ENCODE data around the gene OR4D9.

- TF ChIP-seq FOS (IDR thresholded peaks at IDR 0.05; ENCODE audit: borderline replicate concordance, insufficient read depth, low read length) (peak; percentile 42), CTCF (IDR thresholded peaks at IDR 0.05; ENCODE audit: extremely low read depth in 1 of 2, insufficient read depth in 1 of 2, low read depth in 1 of 2, low read length in 2 of 2) (peak in 1 of 2 donors; percentile 11), POLR2A (IDR thresholded peaks at IDR 0.05; ENCODE audit: low read depth, low read length) (no peak), MYC (IDR thresholded peaks at IDR 0.05; ENCODE audit: low read depth, low read length) (no peak), POLR2AphosphoS5 (IDR thresholded peaks at IDR 0.05; ENCODE audit: insufficient read depth, low read depth, low read length) (no peak), MAX (IDR thresholded peaks at IDR 0.05; ENCODE audit: insufficient read depth, insufficient read length) (no peak), EZH2 (IDR thresholded peaks at IDR 0.05; ENCODE audit: borderline replicate concordance, low read depth, low read length, severe bottlenecking) (no peak), JUN (IDR thresholded peaks at IDR 0.05; ENCODE audit: borderline replicate concordance, insufficient read depth, insufficient read length, low read depth) (no peak)
Measured at GRCh38 chr11:59463190-59463641, 48.1 kb upstream of the OR4D9 start.

All from endothelial cell of umbilical vein (primary cell).